Keratinocyte (primary cell): ENCODE data around the gene ADAMTS10. TPM values are rescaled to one million over a fixed set of nuclear protein-coding genes. Genes with fewer than 3 reads are reported as not detected.
"Not testable (repeated sequence)": the region's sequence is repeated elsewhere in the genome, so short reads cannot be mapped to it uniquely, and the experiment has no call there.

Source experiments
- DNase-seq: peaks from one replicate; pipeline ENCODE4 v3.0.0-alpha.2; 2011; ENCODE audit warnings: low read depth, missing footprints, low spot score
- FAIRE-seq: peaks from 2 replicates; lab custom pipeline; 2011; peaks lifted over from hg19 to GRCh38; lab: Jason Lieb, UNC
- H2AFZ ChIP-seq: 2 replicates; pipeline ENCODE4 v1.6.0; 2012; ENCODE audit warnings: low read length, control low read depth, inconsistent platforms; ENCODE audit not compliant: control insufficient read depth
- H3K27ac ChIP-seq: 2 replicates; pipeline ENCODE4 v1.5.1; 2011; ENCODE audit warnings: low read length; ENCODE audit not compliant: control insufficient read depth, insufficient read depth
- H3K27me3 ChIP-seq: 3 replicates; pipeline ENCODE4 v1.6.0; 2011; ENCODE audit warnings: low read length; ENCODE audit not compliant: control insufficient read depth, insufficient read depth; ENCODE audit errors: extremely low read depth
- H3K36me3 ChIP-seq, 2 experiments: 2 replicates in 1 of 2; 3 replicates in 1 of 2; pipeline ENCODE4 v1.5.1; 2011; ENCODE audit warnings: low read length in 2 of 2, mild to moderate bottlenecking in 1 of 2; ENCODE audit not compliant: control insufficient read depth in 2 of 2, insufficient read depth in 2 of 2; ENCODE audit errors: extremely low read depth in 1 of 2
- H3K4me1 ChIP-seq: 3 replicates; pipeline ENCODE4 v1.5.1; 2011; ENCODE audit warnings: low read length; ENCODE audit not compliant: control insufficient read depth, insufficient read depth; ENCODE audit errors: extremely low read depth
- H3K4me2 ChIP-seq: 3 replicates; pipeline ENCODE4 v1.6.0; 2011; ENCODE audit warnings: low read depth, low read length; ENCODE audit not compliant: control insufficient read depth, insufficient read depth; ENCODE audit errors: extremely low read depth
- H3K4me3 ChIP-seq, 3 experiments: fragments of 200-600 bp in 1 of 3; sonication (generic) in 1 of 3; 2 replicates in 2 of 3; 3 replicates in 1 of 3; pipeline ENCODE4 v1.5.1; 2011 to 2016; ENCODE audit warnings: low read length in 3 of 3, mild to moderate bottlenecking in 3 of 3, control low read depth in 2 of 3, inconsistent platforms in 1 of 3, low read depth in 1 of 3, mixed read lengths in 1 of 3, mixed run types in 1 of 3, moderate library complexity in 1 of 3; ENCODE audit not compliant: control insufficient read depth in 2 of 3, insufficient read depth in 2 of 3; ENCODE audit errors: extremely low read depth in 1 of 3
- H3K79me2 ChIP-seq: 2 replicates; pipeline ENCODE4 v1.6.0; 2012; ENCODE audit warnings: low read length; ENCODE audit not compliant: control insufficient read depth, insufficient read depth
- H3K9ac ChIP-seq: 3 replicates; pipeline ENCODE4 v1.6.0; 2011; ENCODE audit warnings: low read length; ENCODE audit not compliant: control insufficient read depth, insufficient read depth; ENCODE audit errors: extremely low read depth
- H3K9me1 ChIP-seq: 3 replicates; pipeline ENCODE4 v1.6.0; 2011; ENCODE audit warnings: low read length; ENCODE audit not compliant: control insufficient read depth, insufficient read depth; ENCODE audit errors: extremely low read depth
- H3K9me3 ChIP-seq: 2 replicates; pipeline ENCODE4 v1.5.1; 2012; ENCODE audit warnings: low read depth, low read length; ENCODE audit not compliant: control insufficient read depth
- H4K20me1 ChIP-seq: 3 replicates; pipeline ENCODE4 v1.6.0; 2011; ENCODE audit warnings: low read length; ENCODE audit not compliant: control insufficient read depth, insufficient read depth; ENCODE audit errors: extremely low read depth
- CTCF ChIP-seq, 3 experiments: IDR thresholded peaks in 1 of 3; conservative IDR thresholded peaks in 1 of 3; optimal IDR thresholded peaks in 1 of 3; 2 replicates in 2 of 3; 3 replicates in 1 of 3; pipeline versions ENCODE3 to v1.5.1; 2011; ENCODE audit warnings: low read length in 3 of 3, mild to moderate bottlenecking in 3 of 3, moderate library complexity in 2 of 3, control low read depth in 1 of 3, inconsistent platforms in 1 of 3; ENCODE audit not compliant: insufficient read depth in 2 of 3; ENCODE audit errors: extremely low read depth in 1 of 3
- EZH2 ChIP-seq: IDR thresholded peaks from one replicate; pipeline ENCODE4 v1.6.1; 2012; ENCODE audit warnings: inconsistent platforms, mild to moderate bottlenecking, low read length, moderate library complexity
- dilution Hi-C: fragments of 300-500 bp; cut with MboI; formaldehyde crosslinking; loops from one replicate; pipeline ENCODE4 v1.7.0; 2020; ENCODE audit warnings: low sequenced_read_pairs; ENCODE audit not compliant: extremely low pct_ligation_motif_present
- polyA plus RNA-seq, 5 experiments: library from polyadenylated mRNA; depleted of rRNA in 3 of 5; stranded (reverse) in 3 of 5; stranded (forward) in 1 of 5; unstranded in 1 of 5; fragments of >200 nt; gene quantifications; 1 replicate in 1 of 5; 2 replicates in 3 of 5; 3 replicates in 1 of 5; pipeline versions ENCODE4 v1.2.1 to v1.2.3, GENCODE V29; 2011 to 2012; ENCODE audit warnings: missing spikeins in 2 of 5, low read depth in 1 of 5, low replicate concordance in 1 of 5

ADAMTS10 gene
- polyA plus RNA-seq, 1 donor (not counting 4 experiments of a cell fraction or from before 2014, with no cell fraction given), result not detected

- dilution Hi-C loops, result no loop called here
- Histone ChIP-seq H3K4me2 (no peak overlapping the region), H4K20me1 (no peaks in the 10 kb centered on the region), H3K36me3 (no peaks in the 10 kb centered on the region), H3K4me1 (no peaks in the 10 kb centered on the region), H3K9ac (no peak overlapping the region), H3K9me1 (no peaks in the 10 kb centered on the region), H3K27ac (no peak overlapping the region), H3K79me2 (no peaks in the 10 kb centered on the region), H2AFZ (no peak overlapping the region), H3K4me3 (no peak overlapping the region), H3K9me3 (peaks cover 4% of the 10 kb centered on the region), H3K27me3 (no peaks in the 10 kb centered on the region)
- FAIRE-seq (no peak), DNase-seq (no peak)
- TF ChIP-seq EZH2 (no peak), CTCF (optimal IDR thresholded peaks at IDR 0.05 in 1 of 3, IDR thresholded peaks at IDR 0.05 in 1 of 3, conservative IDR thresholded peaks at IDR 0.05 in 1 of 3; ENCODE audit: extremely low read depth in 1 of 3, insufficient read depth in 2 of 3, low read length in 3 of 3) (no peak)
Observed at GRCh38 chr19:8617984-8618383, 7.5 kb upstream of the ADAMTS10 start.

- not testable (repeated sequence) for H3K27ac ChIP-seq
Observed at GRCh38 chr19:8617325-8617724, 6.8 kb upstream of the ADAMTS10 start.

DNA sequence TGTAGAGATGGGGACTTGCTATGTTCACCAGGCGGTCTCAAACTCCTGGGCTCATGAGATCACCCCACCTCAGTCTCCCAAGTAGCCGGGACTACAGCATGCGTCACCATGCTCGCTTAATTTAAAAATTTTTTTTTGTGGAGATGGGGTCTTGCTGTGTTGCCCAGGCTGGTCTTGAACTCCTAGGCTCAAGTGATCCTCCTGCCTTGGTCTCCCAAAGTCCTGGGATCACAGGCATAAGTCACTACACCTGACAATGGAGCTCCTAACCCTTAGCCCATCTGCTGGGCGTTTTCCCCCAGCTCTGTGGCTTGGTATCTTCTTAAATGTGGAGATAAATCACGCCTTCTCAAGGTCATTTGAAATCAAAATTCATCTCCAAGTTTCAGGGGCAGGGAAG is 6.3 kb upstream of the ADAMTS10 start:
- Histone ChIP-seq H4K20me1 (no peaks in the 10 kb centered on the region), H3K27me3 (no peaks in the 10 kb centered on the region), H3K4me3 (no peak overlapping the region), H3K79me2 (no peaks in the 10 kb centered on the region), H2AFZ (no peak overlapping the region), H3K4me2 (no peak overlapping the region), H3K4me1 (no peaks in the 10 kb centered on the region), H3K27ac (no peak overlapping the region), H3K9ac (no peak overlapping the region), H3K9me3 (peaks cover 2% of the 10 kb centered on the region), H3K9me1 (no peaks in the 10 kb centered on the region), H3K36me3 (no peaks in the 10 kb centered on the region)
- TF ChIP-seq CTCF (optimal IDR thresholded peaks at IDR 0.05 in 1 of 3, IDR thresholded peaks at IDR 0.05 in 1 of 3, conservative IDR thresholded peaks at IDR 0.05 in 1 of 3; ENCODE audit: extremely low read depth in 1 of 3, insufficient read depth in 2 of 3, low read length in 3 of 3) (no peak), EZH2 (no peak)
- dilution Hi-C loops, result no loop called here
- DNase-seq, result no peak
- no peak for FAIRE-seq

More at GRCh38 chr19:8617325-8617724, 6.8 kb upstream of the ADAMTS10 start:
- H3K4me2 ChIP-seq, H3K4me1 ChIP-seq, H3K9me3 ChIP-seq, H3K36me3 ChIP-seq, H3K9ac ChIP-seq, H3K79me2 ChIP-seq, FAIRE-seq, H3K9me1 ChIP-seq, H3K4me3 ChIP-seq, dilution Hi-C loops, H2AFZ ChIP-seq, H4K20me1 ChIP-seq, H3K27me3 ChIP-seq, DNase-seq: not testable (repeated sequence)
